Measurements from ENCODE around the gene MIDN.

MIDN gene

DNA sequence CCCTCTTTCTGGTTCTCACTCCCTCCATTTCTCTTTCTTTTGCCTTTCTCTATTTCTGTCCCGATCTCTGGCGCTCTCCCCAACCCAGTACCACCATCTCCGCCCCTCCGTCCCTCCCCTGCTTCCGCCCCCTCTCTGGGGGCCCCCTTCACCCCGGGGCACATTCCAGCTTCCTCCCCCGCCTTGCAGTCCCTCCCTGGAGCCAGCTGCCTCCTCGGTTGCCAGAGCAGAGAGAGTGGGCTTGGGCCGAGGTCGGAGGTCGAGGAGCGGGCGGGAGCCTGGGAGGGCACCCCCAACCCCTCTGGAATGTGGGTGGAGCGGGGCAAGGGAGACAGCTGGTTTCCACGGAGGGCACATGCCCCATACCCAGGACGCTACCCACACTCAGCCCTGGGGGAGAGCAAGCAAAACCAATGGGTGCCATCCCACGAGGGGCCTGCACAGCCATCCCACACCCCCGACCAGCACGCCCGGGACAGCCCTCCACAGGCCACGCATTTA, 14.3 kb downstream of the MIDN start:
- no peaks in the 10 kb centered on the region for H3K27me3 ChIP-seq (ENCODE audit: insufficient read depth, low read length, poor library complexity)
- no peak overlapping the region for H3K4me3 ChIP-seq (ENCODE audit: low read length)
- peak overlapping the region; percentile 11 for H2AK5ac ChIP-seq (ENCODE audit: low read length)
- H3K4me2 ChIP-seq (ENCODE audit: low read length) = peak overlapping the region; percentile 19
- no peak overlapping the region for H3K4ac ChIP-seq (ENCODE audit: low read depth, low read length)
- H3K79me2 ChIP-seq (ENCODE audit: control insufficient read depth, insufficient read depth, low read length) = no peaks in the 10 kb centered on the region
- no CpG with 5 or more reads among the region's 21 CpGs for WGBS (ENCODE audit: extremely low coverage, insufficient coverage, low lambda C conversion rate)
- H2BK15ac ChIP-seq (replicated peaks; ENCODE audit: low read depth) = no peak overlapping the region
- H3K18ac ChIP-seq (ENCODE audit: low read length) = no peak overlapping the region
- H3K56ac ChIP-seq (ENCODE audit: low read length) = peak overlapping the region; percentile 86
- peak overlapping the region; percentile 24 for H3K27ac ChIP-seq (ENCODE audit: low read depth, low read length)
- no peak overlapping the region for H4K8ac ChIP-seq (ENCODE audit: low read depth, low read length)
- no peak overlapping the region for H2BK120ac ChIP-seq (ENCODE audit: low read depth, low read length)
- peak overlapping the region; percentile 76 for H3K9ac ChIP-seq (ENCODE audit: low read length)
- no peaks in the 10 kb centered on the region for H3K79me1 ChIP-seq (ENCODE audit: low read length)
- H4K5ac ChIP-seq (ENCODE audit: low read length) = no peak overlapping the region
- DNase-seq = no peak
- H3K4me1 ChIP-seq (ENCODE audit: control insufficient read depth, low read depth, low read length) = peaks cover 11% of the 10 kb centered on the region
- peak overlapping the region; percentile 29 for H3K23ac ChIP-seq (ENCODE audit: low read length)
- H2BK5ac ChIP-seq (ENCODE audit: low read length) = peak overlapping the region; percentile 24
- no peaks in the 10 kb centered on the region for H3K36me3 ChIP-seq (ENCODE audit: control insufficient read depth, insufficient read depth, low read length)

- no peak overlapping the region for H3K4ac ChIP-seq (ENCODE audit: low read depth, low read length)
- H3K23ac ChIP-seq (ENCODE audit: low read length) = no peak overlapping the region
- H3K18ac ChIP-seq (ENCODE audit: low read length) = no peak overlapping the region
- H2BK15ac ChIP-seq (replicated peaks; ENCODE audit: low read depth) = no peak overlapping the region
- no peaks in the 10 kb centered on the region for H3K79me2 ChIP-seq (ENCODE audit: control insufficient read depth, insufficient read depth, low read length)
- H2AK5ac ChIP-seq (ENCODE audit: low read length) = no peak overlapping the region
- H3K27me3 ChIP-seq (ENCODE audit: insufficient read depth, low read length, poor library complexity) = no peaks in the 10 kb centered on the region
- no peak overlapping the region for H4K5ac ChIP-seq (ENCODE audit: low read length)
- no peak overlapping the region for H3K4me3 ChIP-seq (ENCODE audit: low read length)
- H2BK120ac ChIP-seq (ENCODE audit: low read depth, low read length) = no peak overlapping the region
- peak overlapping the region; percentile 86 for H3K56ac ChIP-seq (ENCODE audit: low read length)
- no peak overlapping the region for H2BK5ac ChIP-seq (ENCODE audit: low read length)
- no peak overlapping the region for H3K27ac ChIP-seq (ENCODE audit: low read depth, low read length)
- H3K4me2 ChIP-seq (ENCODE audit: low read length) = no peak overlapping the region
- H3K79me1 ChIP-seq (ENCODE audit: low read length) = no peaks in the 10 kb centered on the region
- H3K9ac ChIP-seq (ENCODE audit: low read length) = no peak overlapping the region
- no peak overlapping the region for H4K8ac ChIP-seq (ENCODE audit: low read depth, low read length)
- H3K36me3 ChIP-seq (ENCODE audit: control insufficient read depth, insufficient read depth, low read length) = no peaks in the 10 kb centered on the region
- no CpG with 5 or more reads among the region's 5 CpGs for WGBS (ENCODE audit: extremely low coverage, insufficient coverage, low lambda C conversion rate)
- H3K4me1 ChIP-seq (ENCODE audit: control insufficient read depth, low read depth, low read length) = peaks cover 11% of the 10 kb centered on the region
- DNase-seq = no peak
Observed at GRCh38 chr19:1263188-1263587, 14.8 kb downstream of the MIDN start.

DNA sequence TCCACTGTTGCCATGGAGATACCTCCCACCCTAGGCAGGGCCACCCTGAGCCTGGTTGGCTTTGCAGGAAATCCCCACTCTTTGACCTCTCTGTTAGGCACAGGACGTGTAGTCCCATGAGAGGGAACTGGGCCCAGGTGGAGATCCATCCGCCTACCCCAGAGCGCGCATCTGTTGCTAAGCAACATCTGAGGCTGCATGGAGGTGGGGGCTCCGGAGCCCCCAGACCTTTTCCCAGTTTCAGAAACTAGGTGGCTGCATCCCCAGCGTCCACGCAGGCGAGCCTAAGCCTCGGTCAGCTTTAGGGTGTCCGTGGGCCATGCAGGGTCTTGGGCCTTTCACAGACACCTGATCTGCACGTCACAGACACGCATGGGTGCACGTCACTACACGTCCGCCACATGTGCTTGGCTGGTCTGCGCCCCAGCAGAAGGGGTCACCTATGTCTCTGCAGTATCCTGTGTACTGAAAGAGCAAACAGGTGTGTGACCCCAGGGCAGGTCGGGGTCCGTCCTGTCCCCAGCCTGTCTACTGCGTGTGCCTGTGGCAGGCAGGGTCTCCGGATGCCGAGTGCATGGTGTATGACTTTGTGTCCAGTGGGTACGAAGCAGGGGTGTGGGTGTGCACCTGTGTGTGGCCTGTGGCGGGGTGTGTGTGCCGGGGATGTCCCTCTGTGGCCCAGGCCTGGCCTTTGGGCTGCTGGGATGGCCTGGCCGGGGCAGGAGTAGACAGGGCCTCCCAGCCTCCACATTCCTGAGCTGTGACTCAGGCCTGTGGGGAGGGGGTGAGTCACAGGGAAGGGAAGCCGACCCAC, 16.6 kb downstream of the MIDN start:
- peak overlapping the region; percentile 98 for H2AK5ac ChIP-seq (ENCODE audit: low read length)
- no peak overlapping the region for H3K4me3 ChIP-seq (ENCODE audit: low read length)
- H2BK5ac ChIP-seq (ENCODE audit: low read length) = peak overlapping the region; percentile 13
- H3K4ac ChIP-seq (ENCODE audit: low read depth, low read length) = no peak overlapping the region
- no peak overlapping the region for H3K18ac ChIP-seq (ENCODE audit: low read length)
- H4K5ac ChIP-seq (ENCODE audit: low read length) = no peak overlapping the region
- H3K23ac ChIP-seq (ENCODE audit: low read length) = no peak overlapping the region
- H3K56ac ChIP-seq (ENCODE audit: low read length) = peak overlapping the region; percentile 94
- DNase-seq = peak; percentile 95
- no peaks in the 10 kb centered on the region for H3K79me1 ChIP-seq (ENCODE audit: low read length)
- H3K27ac ChIP-seq (ENCODE audit: low read depth, low read length) = peak overlapping the region; percentile 32
- peaks cover 4% of the 10 kb centered on the region for H3K79me2 ChIP-seq (ENCODE audit: control insufficient read depth, insufficient read depth, low read length)
- no CpG with 5 or more reads among the region's 26 CpGs for WGBS (ENCODE audit: extremely low coverage, insufficient coverage, low lambda C conversion rate)
- H3K4me2 ChIP-seq (ENCODE audit: low read length) = peak overlapping the region; percentile 6
- H3K27me3 ChIP-seq (ENCODE audit: insufficient read depth, low read length, poor library complexity) = no peaks in the 10 kb centered on the region
- peak overlapping the region; percentile 70 for H3K9ac ChIP-seq (ENCODE audit: low read length)
- H4K8ac ChIP-seq (ENCODE audit: low read depth, low read length) = no peak overlapping the region
- H2BK15ac ChIP-seq (replicated peaks; ENCODE audit: low read depth) = no peak overlapping the region
- no peak overlapping the region for H2BK120ac ChIP-seq (ENCODE audit: low read depth, low read length)
- H3K4me1 ChIP-seq (ENCODE audit: control insufficient read depth, low read depth, low read length) = peaks cover 11% of the 10 kb centered on the region
- H3K36me3 ChIP-seq (ENCODE audit: control insufficient read depth, insufficient read depth, low read length) = no peaks in the 10 kb centered on the region

DNA sequence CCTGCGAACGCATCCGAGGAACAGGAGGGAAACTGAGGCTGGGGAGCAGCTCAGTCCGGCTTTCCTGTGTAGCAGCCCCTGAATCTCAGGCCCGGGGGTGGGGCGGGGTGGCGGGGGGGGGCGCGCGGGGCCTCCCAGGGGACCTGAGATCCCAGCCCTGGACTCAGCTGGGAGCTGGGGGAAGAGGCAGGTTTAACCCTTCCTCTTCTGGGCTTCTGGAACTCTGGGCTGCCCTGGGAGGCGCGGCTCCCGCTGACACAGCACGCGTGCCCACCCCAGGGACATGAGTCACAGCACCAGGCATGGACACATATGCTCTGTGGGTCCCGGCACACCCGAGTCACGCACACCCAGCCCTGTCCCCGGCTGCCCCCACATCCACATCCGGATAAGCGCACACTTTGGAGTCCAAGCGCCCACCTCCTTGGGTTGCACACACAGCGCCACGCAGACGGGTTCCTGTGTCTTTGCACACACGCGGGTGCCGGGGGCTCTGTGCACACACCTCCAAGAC, 17.3 kb downstream of the MIDN start:
- H3K4me3 ChIP-seq (ENCODE audit: low read length) = peak overlapping the region; percentile 26
- no peaks in the 10 kb centered on the region for H3K36me3 ChIP-seq (ENCODE audit: control insufficient read depth, insufficient read depth, low read length)
- no peak overlapping the region for H4K5ac ChIP-seq (ENCODE audit: low read length)
- no peak overlapping the region for H3K23ac ChIP-seq (ENCODE audit: low read length)
- peaks cover 11% of the 10 kb centered on the region for H3K4me1 ChIP-seq (ENCODE audit: control insufficient read depth, low read depth, low read length)
- WGBS (ENCODE audit: extremely low coverage, insufficient coverage, low lambda C conversion rate) = no CpG with 5 or more reads among the region's 28 CpGs
- peak overlapping the region; percentile 56 for H3K27ac ChIP-seq (ENCODE audit: low read depth, low read length)
- no peak overlapping the region for H2AK5ac ChIP-seq (ENCODE audit: low read length)
- peaks cover 11% of the 10 kb centered on the region for H3K79me2 ChIP-seq (ENCODE audit: control insufficient read depth, insufficient read depth, low read length)
- H3K4ac ChIP-seq (ENCODE audit: low read depth, low read length) = no peak overlapping the region
- H2BK5ac ChIP-seq (ENCODE audit: low read length) = no peak overlapping the region
- H4K8ac ChIP-seq (ENCODE audit: low read depth, low read length) = no peak overlapping the region
- H2BK15ac ChIP-seq (replicated peaks; ENCODE audit: low read depth) = no peak overlapping the region
- H2BK120ac ChIP-seq (ENCODE audit: low read depth, low read length) = no peak overlapping the region
- H3K18ac ChIP-seq (ENCODE audit: low read length) = peak overlapping the region; percentile 44
- peaks cover 3% of the 10 kb centered on the region for H3K79me1 ChIP-seq (ENCODE audit: low read length)
- H3K27me3 ChIP-seq (ENCODE audit: insufficient read depth, low read length, poor library complexity) = no peaks in the 10 kb centered on the region
- H3K4me2 ChIP-seq (ENCODE audit: low read length) = peak overlapping the region; percentile 99
- peak; percentile 43 for DNase-seq
- H3K56ac ChIP-seq (ENCODE audit: low read length) = peak overlapping the region; percentile 81
- H3K9ac ChIP-seq (ENCODE audit: low read length) = peak overlapping the region; percentile 83

DNA sequence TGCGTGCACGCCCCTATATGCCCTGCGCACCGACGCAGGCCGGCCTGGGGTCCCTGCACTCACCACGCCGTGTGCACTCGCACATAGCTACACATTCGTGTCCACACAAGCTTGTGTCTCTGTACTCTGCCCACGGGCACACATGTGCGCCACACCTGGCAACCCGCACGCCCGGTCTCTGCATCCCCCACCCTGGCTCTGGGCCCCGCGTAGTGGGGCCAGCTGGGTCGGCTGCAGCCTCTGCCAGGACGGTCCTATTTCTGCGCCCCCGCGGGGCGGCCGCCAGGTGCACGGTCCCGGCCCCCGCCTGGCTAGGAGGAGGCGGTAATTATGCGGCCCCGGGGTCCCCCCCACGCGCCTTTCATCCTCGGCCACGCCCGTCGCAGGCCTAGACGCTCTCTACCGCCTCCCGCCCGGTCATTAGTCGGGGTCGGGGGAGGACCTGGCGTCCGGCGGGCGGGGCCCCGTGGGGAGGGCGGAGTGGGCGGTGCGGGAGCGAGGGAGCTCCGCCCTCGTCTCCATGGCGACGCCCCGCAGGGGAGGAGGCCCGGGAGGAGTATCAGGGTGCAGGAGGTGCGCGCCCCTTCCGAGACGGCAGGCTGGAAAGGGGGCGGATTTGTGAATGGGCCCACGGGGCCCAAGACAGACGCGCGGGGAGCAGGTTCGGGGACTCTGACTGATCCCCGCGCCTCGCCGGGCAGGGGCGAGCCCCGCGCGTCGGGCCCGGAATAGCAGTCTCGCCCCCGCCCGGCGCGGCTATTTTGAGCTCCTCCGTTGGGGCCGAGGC, 17.9 kb downstream of the MIDN start:
- H3K27me3 ChIP-seq (ENCODE audit: insufficient read depth, low read length, poor library complexity) = no peaks in the 10 kb centered on the region
- no peak overlapping the region for H2BK5ac ChIP-seq (ENCODE audit: low read length)
- H2AK5ac ChIP-seq (ENCODE audit: low read length) = no peak overlapping the region
- no peak overlapping the region for H2BK120ac ChIP-seq (ENCODE audit: low read depth, low read length)
- H4K8ac ChIP-seq (ENCODE audit: low read depth, low read length) = no peak overlapping the region
- no peak overlapping the region for H2BK15ac ChIP-seq (replicated peaks; ENCODE audit: low read depth)
- peak overlapping the region; percentile 44 for H3K18ac ChIP-seq (ENCODE audit: low read length)
- H3K4me3 ChIP-seq (ENCODE audit: low read length) = peak overlapping the region; percentile 26
- H3K56ac ChIP-seq (ENCODE audit: low read length) = peak overlapping the region; percentile 85
- H3K9ac ChIP-seq (ENCODE audit: low read length) = peak overlapping the region; percentile 83
- no peak overlapping the region for H3K23ac ChIP-seq (ENCODE audit: low read length)
- H3K4me1 ChIP-seq (ENCODE audit: control insufficient read depth, low read depth, low read length) = peaks cover 11% of the 10 kb centered on the region
- peak; percentile 91 for DNase-seq
- WGBS (ENCODE audit: extremely low coverage, insufficient coverage, low lambda C conversion rate) = no CpG with 5 or more reads among the region's 84 CpGs
- H3K27ac ChIP-seq (ENCODE audit: low read depth, low read length) = peak overlapping the region; percentile 56
- no peak overlapping the region for H3K4ac ChIP-seq (ENCODE audit: low read depth, low read length)
- H3K4me2 ChIP-seq (ENCODE audit: low read length) = peak overlapping the region; percentile 99
- H3K79me2 ChIP-seq (ENCODE audit: control insufficient read depth, insufficient read depth, low read length) = peaks cover 17% of the 10 kb centered on the region
- peaks cover 7% of the 10 kb centered on the region for H3K79me1 ChIP-seq (ENCODE audit: low read length)
- peaks cover 2% of the 10 kb centered on the region for H3K36me3 ChIP-seq (ENCODE audit: control insufficient read depth, insufficient read depth, low read length)
- H4K5ac ChIP-seq (ENCODE audit: low read length) = no peak overlapping the region

Measured in mesendoderm (in vitro differentiated cells).